ENCODE measurements around the gene NXN.
"Not testable (repeated sequence)": the region's sequence is repeated elsewhere in the genome, so short reads cannot be mapped to it uniquely, and the experiment has no call there.

Gene NXN

DNA sequence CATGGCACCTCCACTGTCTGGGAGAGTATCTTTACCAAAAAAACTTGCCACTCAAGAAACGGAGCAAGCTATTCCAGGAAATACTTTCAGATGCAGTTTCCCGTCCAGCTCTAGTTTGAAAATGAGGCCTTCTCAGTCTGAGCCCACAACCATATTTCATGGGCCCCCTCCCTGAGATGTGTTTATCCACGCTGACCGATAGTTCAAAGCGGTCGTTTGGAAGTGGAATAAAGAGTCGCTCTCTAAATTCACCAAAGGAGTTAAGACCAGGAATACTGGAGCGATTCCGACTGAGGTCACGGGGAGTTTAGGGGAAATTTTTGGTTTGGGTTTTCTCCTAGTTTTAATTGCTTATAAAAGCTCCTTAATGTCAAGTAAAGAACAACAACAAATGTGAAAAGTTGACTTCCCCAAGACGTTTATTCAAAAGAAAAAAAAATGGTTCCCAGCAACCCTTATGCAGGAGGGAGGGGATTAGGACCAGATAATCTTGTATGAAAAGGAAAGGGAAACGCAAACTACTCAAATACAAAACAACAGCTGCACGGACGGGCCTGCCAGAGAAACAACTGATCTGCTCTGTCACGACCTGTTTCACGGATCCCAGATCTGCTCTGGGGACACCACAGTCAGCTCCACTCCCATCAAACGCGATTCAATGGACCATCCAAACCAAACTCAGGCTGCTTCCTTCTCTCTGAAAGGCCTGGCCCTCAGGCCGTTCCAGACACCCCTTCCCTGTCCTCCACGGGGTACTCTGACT lies 120.3 kb downstream of the NXN start:
- DNase-seq: no peak

DNA sequence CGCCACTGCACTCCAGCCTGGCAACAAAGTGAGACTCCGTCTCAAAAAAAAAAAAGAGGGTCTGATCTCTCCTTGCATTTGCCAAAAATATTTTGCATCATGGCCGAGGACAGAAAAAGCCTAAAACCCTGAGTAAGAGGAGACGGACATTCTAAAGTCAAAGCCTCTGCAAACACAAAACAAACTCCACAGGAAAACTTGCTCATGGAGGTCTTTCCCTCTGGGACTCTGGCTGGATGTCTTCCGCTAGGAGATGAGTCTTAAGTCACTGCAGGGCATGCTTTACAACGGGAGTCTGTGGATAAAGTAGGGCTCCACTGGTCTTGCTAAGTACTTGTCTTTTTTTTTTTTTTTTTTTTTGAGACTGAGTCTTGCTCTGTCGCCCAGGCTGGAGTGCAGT lies 123.4 kb downstream of the NXN start:
- no peak for DNase-seq

DNA sequence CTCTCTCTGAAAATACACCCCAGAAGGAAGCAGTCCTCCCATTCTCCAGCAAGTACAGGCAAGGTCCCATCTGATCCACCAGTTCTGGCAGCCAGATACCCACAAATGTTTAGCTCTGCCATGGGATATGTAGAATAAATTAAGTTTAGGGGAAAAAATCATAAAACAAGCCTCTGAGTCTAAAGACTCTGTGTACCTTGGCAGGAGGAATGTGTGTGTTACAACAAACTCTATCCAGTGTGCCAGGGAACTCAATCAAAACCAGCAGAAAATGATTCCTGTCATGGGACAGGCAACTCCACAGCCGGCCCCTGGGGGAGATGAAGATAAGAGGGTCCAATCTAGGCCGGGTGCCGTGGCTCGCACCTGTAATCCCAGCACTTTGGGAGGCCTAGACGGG lies 124.0 kb downstream of the NXN start:
- DNase-seq: no peak

DNA sequence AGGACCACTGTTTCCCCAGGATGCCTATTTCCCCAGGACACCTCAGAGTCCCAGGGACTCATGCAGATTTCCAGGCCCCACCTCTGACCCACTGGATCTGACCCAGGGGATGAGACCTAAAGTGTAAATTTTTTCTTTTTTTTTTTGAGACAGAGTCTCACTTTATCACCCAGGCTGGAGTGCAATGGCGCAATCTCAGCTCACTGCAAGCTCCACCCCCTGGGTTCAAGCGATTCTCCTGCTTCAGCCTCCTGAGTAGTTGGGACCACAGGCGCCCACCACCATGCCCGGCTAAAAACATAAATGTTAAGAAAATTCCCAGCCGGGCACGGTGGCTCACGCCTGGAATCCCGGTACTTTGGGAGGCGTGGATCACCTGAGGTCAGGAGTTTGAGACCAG lies 126.7 kb downstream of the NXN start:
- not testable (repeated sequence) for DNase-seq

DNA sequence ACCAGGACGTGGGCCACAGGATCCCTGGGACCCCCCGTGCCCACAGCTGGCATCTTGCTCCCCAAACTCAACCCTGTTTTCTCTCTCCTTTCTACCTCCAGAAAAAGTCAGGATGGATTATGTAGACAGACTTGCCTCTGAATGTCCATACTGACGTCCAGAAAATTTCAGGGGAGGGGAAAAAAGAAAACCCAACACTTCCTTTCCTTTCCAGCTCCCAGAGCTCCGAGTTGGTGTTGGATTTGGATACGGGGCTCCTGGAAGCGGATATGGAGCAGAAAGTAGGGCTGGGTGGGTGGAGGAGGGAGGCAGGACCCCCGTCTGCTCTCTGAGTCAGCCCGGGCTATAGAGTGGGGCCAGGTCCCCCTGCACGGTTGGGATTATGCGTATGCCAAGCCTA lies 127.2 kb downstream of the NXN start:
- DNase-seq: no peak

DNA sequence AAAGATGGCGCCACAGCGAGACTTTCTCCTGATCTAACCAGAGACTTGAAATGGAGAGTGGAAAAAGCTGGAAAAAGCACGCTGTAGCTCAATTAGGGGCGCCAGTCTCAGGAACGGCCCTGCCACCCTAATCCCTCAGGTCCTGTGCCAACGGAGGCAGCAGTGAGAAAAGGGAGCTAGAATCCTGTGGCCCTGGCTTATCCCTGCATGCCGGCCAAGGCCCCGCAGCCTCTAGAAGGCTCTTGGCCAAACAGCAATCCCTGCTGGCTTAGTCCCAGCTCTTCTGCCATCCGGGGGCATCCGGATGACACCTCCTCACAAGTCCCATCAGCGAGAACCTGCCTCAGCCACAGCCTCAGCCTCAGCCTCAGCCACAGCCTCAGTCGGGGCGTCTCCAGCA lies 127.7 kb downstream of the NXN start:
- no peak for DNase-seq

DNA sequence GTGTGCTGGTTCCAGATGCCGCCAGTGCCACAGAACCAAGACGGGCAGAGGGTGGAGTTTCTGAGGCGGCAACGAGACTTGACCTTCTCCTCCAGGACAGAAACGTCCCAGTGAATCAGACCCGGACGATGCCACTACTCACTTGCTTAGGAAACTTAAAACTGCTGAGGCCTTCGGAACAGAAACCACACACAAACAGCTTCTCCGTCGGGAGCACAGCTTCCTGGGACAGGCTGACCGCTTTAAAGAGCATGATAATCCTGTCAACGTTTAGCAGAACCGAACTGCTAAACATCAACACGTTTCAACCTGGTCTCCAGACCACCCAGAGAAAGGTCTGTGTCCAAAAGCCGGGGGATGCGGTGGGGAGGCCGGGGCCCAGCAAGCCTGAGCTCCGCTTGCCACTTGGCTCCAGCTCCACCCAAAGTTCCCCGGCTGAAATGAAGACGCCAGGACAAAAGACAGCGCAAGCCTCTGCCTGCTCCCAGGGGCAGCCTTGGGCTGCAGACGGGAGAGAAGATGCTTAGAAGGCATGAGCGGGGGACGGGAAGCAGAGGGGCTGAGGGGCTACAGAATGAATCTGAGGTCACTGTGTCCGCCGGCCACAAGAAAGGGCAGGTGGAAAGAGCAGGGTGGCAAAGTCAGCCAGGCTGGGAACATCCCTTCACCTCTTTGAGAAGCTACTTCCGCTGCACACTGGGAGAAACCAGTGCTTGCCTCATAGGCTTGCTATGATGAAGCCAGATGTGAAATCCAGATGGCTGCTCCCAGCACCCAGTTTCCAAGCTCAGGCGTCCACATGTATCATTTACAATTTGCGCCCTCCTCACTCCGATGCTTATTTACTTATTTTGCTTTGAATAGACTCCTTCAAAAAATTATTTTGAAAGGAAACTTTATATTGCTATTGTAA lies 128.5 kb downstream of the NXN start:
- DNase-seq: no peak

DNA sequence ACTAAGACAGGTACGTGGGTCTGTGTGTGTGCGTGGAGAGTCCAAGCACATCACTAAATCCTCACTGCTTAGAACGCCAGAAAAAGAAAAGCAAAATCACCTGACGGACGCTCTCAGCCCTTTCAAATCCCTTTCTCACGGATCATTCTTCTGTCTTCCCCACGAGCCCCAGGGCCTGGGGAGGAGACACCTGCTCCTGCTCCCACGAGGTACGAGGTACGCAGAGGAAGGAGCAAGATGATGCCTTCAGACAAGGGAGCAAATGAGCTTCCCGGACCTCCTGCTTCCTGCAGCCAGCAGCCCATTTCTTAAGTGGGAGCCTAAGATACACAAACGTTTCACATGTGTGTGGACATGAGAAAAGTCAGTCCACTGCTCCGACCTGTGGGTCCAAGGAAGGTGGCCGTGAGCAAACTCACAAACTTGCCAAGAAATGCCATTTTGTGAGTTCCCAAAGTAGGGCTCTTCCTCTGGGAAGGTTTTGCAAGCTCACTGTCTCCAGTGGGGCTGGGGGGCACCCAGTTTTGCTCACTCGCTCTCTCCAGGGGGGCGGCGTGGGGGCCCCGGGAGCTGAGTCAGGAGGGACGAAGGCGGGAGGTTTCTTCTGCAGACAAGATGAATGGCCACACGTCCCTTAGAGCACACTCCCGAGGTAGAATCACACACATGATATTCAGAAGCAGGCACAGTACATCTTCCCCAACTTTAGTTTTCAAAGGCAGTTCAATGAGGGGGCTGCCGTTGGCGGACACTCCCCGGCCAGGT lies 129.3 kb downstream of the NXN start:
- DNase-seq: no peak

DNA sequence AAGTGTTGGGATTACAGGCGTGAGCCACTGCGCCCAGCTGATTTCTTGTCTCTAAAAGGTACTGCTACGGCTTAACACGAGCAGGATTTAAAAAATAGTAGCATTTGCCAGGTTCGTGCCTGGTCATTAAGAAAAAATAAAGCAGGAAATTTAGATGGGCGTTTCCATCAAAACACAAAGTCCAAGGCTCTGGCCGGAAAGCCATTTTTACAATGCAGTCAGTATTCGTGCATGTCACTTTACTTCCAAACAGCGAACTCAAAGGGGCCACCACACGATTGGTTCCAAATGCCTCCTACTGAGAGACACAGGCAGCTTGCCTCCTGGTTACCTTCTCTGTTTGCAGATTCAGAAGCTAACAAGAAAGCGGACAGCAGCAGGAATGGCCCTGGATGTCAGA lies 131.2 kb downstream of the NXN start:
- no peak for DNase-seq

DNA sequence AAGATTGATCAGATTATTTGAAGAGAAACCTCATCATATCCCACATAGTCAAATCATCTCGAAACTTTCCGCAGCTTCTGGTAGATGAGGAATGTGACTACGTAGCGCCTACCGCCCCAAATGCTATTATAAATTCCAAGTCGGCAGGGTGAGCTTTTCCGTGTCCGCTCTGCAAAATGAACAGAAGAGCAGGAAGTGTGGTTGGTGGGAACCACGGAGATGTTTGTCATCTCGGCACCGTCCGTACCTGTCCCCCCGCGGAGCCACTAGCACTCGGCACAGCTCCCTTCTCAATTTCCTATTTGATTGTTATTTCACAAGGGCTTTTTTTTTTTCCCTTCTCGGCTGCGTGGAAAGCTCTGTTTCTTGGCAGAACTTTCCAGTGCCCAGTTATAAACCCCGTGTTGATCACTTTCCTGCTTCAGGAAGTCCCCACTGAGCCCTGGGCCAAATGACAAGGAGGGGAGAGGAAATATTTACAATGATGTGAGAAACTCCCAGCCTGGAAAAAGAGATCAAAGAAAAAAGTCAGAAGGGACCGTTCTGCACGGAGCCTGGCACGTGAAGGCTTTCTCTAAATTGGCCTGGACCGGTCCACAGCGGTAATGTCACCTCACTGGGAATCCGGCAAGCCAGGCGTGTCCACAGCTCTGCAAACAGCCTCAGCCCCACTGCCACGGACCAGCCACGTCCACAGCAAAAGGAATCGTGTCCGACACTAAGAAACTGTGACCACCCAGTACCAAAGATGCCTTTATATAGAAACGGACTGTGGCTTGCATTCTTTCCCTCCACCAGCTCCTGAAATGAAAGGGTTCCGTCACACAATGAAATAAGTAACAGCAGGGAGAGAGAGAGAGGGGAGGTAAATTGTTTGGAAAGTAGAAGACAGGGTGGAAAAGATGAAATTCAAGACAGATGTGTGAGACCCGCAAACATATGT lies 132.4 kb downstream of the NXN start:
- DNase-seq: no peak

DNA sequence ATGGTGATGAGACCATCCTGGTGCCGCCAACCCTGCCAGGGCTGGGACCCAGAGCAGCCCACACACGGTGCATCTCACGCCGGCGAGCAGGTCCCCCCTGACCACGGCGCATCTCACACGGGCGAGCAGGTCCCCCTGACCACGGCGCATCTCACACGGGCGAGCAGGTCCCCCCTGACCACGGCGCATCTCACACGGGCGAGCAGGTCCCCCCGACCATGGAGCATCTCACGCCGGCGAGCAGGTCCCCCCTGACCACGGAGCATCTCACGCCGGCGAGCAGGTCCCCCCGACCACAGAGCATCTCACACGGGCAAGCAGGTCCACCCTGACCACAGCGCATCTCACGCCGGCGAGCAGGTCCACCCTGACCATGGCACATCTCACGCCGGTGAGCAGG lies 138.3 kb downstream of the NXN start:
- no peak for DNase-seq

DNA sequence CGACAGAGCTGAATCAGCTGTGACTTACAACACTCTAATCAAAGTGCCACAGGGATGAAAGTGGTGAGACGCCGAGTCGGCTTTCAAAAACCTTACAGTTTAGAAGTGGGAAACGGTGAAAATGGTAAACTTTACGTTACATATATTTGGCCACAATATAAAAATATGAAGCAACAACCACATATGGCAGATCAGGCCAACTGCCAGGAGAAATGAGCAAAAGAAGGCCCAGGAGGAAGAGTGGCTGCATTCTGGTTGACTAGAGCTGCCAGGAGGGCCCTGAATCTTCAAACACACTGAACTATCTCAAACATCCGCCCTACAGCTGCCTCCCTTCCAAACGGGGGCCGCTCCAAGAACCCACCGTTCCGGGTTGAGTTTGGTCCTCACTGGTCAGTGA lies 141.1 kb downstream of the NXN start:
- no peak for DNase-seq

DNA sequence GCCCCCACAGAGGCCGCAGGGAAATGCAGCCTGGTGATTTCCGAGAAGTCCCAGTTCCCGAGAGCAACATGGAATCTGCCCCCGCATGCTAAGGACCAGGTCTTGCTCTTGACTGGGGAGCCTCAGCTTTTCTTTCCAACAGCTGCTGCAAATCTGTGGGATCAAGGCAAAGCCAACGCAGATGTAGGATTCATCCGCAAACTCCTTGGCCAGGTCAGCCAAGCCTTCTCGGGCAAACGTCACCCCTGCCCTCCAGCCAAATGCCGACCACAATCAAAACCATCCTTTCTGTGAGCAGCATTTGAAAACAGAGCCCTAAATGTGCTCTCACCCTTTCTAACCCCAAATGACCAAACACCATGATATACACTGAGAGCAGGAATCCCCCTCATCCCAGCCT lies 143.4 kb downstream of the NXN start:
- no peak for DNase-seq

DNA sequence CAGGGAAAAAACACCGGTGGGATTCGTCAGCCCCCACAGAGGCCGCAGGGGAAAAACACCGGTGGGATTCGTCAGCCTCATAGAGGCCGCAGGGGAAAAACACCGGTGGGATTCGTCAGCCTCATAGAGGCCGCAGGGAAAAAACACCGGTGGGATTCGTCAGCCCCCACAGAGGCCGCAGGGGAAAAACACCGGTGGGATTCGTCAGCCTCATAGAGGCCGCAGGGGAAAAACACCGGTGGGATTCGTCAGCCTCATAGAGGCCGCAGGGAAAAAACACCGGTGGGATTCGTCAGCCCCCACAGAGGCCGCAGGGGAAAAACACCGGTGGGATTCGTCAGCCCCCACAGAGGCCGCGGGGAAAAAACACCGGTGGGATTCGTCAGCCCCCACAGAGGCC lies 143.9 kb downstream of the NXN start:
- not testable (repeated sequence) for DNase-seq

DNA sequence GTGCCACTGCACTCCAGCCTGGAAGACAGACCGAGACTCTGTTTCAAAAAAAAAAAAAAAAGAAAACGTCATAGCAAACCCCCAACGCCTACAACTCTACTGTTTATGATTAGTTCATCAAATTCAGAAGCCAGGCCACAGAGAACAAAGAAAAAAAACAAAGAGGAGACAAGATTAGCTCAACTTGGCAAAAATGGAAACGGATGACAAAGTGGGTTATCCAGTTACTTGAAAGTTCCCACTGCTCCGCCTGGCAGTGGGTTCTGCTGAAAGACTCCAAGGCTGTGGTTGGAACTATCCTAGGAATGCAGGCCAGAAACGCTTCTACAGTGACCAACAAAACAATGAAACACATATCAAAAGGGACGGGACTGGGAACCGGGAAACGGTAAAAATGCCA lies 144.3 kb downstream of the NXN start:
- DNase-seq: no peak

DNA sequence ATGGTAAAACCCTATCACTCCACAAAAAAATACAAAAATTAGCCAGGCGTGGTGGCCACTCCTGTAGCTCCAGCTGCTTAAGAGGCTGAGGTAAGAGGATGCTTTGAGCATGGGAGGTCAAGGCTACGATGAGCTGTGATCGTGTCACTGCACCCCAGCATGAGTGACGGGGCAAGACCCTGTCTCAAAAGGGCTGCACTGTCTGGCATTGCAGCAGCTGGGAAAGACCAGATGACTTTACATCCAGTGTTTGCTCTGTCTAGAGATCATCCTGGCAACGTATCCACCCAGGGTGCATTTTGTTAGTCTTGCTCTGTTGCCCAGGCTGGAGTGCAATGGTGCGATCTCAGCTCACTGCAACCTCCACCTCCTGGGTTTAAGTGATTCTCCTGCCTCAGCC lies 145.4 kb downstream of the NXN start:
- DNase-seq: no peak

DNA sequence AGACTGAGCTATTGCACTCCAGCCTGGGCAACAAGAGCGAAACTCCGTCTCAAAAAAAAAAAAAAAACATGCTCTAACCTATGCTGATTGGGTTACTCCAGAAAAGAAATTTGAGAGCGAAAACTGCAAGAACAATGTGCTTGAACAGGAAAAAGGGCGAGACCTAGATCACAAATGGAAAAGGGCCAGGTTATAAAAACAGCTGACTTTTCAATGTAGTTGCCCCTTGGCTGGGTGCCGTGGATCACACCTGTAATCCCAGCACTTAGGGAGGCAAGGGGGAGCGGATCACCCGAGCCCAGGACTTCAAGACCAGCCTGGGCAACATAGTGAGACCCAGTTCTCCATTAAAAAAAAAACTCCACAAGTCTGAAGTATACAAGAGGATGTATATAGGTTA lies 148.6 kb downstream of the NXN start:
- no peak for DNase-seq

DNA sequence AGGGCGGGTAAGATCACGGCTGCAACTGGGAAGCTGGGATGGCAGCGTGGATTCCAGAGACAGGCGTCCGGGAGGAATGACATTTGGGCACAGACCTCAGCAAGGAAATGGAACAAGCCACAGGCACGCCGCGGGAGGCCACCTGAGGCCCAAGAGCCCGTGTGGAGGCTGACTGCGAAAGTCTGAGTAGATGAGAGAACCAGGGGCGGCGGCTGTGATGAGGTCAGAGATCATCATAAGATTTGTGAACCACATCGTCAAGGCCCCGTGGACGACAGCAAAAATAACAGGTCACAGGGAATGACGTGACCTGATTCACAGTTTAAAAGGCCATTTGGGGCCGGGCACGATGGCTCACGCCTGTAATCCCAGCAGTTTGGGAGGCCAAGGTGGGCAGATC lies 149.2 kb downstream of the NXN start:
- DNase-seq: no peak

DNA sequence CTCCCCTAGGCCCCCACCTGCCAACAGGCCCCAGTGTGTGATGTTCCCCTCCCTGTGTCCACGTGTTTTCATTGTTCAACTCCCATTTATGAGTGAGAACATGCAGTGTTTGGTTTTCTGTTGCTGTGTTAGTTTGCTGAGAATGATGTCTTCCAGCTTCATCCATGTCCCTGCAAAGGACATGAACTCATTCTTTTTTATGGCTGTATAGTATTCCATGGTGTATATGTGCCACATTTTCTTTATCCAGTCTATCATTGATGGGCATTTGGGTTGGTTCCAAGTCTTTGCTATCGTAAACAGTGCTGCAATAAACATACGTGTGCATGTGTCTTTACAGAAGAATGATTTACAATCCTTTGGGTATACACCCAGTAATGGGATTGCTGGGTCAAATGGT lies 150.0 kb downstream of the NXN start:
- not testable (repeated sequence) for DNase-seq

DNA sequence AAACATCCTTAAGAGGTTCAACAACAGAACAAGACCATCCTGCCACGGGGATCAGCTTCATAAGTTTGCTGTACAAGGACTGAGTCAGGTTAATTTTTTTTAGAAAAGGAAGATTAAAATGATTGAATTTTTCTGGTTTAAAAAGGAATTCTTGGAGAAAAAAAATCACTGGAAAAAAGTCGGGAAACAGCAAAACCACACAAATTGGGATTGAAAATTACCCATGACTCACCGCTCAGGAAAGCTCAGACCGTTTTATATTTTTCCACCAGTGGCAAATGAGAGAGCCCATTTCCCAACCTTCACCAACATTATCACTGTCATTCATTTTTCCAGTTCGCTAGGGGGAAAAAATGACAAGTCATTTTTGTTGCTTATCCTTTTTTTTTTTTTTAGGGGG lies 150.8 kb downstream of the NXN start:
- no peak for DNase-seq

DNA sequence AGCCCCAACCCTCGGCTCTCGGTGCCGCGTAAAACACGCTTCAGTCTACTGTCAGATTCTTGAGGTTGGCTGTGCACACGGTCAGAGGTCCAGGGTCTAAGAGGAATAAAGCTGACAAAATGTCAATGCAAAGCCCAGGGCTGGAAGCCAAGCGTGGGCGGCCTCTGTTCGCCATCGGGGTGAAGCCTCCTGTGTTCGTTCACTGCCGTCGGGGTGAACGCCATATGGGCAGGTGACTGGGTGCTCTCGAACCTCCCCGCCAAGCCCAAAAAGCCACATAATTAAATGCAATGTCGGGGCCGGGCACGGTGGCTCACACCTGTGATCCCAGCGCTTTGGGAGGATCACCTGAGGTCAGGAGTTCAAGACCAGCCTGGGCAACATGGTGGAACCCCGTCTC lies 152.8 kb downstream of the NXN start:
- no peak for DNase-seq

DNA sequence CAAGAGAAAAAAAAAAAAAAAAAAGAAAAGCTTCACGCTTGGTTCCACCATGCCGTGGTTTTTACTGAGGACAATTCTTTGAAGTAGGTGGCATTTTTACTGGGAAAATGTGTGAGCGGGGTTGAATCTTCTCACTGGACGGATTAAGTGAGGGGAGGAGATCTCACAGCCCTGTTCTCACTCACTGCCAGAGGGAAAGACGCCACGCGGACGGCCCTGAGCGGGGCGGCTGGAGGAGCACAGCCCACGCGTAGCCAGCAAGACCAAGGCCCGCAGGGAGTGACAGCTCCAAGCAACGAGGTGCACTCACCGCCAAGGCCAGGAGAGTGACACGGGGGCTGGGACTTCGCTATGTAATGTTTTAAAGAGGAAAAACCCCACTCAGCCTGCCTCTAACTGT lies 154.4 kb downstream of the NXN start:
- no peak for DNase-seq

All from activated gamma-delta T cell (primary cell).